Activated CD8-positive, alpha-beta memory T cell treated with anti-CD3 and anti-CD28 coated beads, Interleukin-2, amount 50 U/mL, for 24 hours (primary cell): Measurements from ENCODE around the gene CDK17.
"Not testable (repeated sequence)": the region's sequence is repeated elsewhere in the genome, so short reads cannot be mapped to it uniquely, and the experiment has no call there.

Experiments used
- DNase-seq: peaks from one replicate; pipeline ENCODE4 v3.0.0-alpha.2; 2020; ENCODE audit errors: extremely low read depth

The CDK17 gene

DNA sequence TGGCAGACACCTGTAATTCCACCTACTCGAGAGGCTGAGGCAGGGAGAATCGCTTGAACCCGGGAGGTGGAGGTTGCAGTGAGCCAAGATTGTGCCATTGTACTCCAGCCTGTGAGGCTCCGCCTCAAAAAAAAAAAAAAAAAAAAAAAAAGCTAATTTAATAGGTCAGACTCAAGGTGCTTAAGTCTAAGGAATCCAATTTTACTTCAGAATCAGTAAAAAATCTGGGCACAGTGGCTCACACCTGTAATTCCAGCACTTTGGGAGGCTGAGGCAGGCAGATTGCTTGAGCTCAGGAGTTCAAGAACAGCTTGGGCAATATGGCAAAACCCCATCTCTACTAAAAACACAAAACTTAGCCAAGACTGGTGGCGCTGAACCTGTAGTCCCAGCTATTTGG is 7.0 kb downstream of the CDK17 start:
- DNase-seq: not testable (repeated sequence)

GRCh38 chr12:96392397-96392796 is 7.8 kb downstream of the CDK17 start:
- no peak for DNase-seq

GRCh38 chr12:96387981-96388380 is 12.3 kb downstream of the CDK17 start:
- DNase-seq: no peak

- DNase-seq: no peak
Measured at GRCh38 chr12:96386794-96387193, 13.4 kb downstream of the CDK17 start.

GRCh38 chr12:96383991-96384390 is 16.2 kb downstream of the CDK17 start:
- no peak for DNase-seq

DNA sequence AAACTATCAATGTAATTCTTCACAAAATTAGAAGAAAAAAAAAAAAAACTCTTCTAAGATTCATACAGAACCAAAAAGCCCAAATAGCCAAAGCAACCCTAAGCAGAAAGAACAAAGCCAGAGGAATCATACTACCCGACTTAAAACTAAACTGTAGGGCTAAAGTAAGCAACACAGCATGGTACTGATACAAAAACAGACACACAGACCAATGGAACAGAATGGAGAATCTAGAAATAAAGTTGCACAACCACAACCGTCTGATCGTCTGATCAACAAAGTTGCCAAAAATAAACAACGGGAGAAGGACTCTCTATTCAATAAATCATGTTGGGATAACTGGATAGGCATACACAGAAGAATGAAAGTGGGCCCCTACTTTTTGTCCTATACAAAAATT is 16.9 kb downstream of the CDK17 start:
- no peak for DNase-seq

DNA sequence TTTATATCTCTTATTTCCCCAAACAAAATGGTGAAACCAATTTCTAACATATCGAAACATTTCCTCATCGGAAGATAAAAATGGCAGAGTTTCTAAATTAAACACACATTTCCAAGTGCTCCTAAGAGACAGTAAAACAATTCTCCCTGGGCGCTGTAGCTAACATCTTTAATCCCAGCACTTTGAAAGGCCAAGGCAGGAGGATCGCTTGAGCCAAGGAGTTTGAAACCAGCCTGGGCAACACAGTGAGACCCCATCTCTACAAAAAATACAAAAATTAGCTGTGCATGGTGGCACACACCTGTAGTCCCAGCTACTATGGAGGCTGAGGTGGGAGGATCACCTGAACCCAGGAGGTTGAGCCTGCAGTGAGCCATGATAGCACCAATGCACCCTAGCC is 20.5 kb downstream of the CDK17 start:
- DNase-seq: not testable (repeated sequence)

GRCh38 chr12:96378319-96378718 is 21.9 kb downstream of the CDK17 start:
- DNase-seq: no peak

- no peak for DNase-seq
Measured at GRCh38 chr12:96376865-96377264, 23.4 kb downstream of the CDK17 start.

GRCh38 chr12:96375841-96376604 is 24.2 kb downstream of the CDK17 start:
- no peak for DNase-seq

GRCh38 chr12:96375170-96375569 is 25.1 kb downstream of the CDK17 start:
- DNase-seq: no peak

DNA sequence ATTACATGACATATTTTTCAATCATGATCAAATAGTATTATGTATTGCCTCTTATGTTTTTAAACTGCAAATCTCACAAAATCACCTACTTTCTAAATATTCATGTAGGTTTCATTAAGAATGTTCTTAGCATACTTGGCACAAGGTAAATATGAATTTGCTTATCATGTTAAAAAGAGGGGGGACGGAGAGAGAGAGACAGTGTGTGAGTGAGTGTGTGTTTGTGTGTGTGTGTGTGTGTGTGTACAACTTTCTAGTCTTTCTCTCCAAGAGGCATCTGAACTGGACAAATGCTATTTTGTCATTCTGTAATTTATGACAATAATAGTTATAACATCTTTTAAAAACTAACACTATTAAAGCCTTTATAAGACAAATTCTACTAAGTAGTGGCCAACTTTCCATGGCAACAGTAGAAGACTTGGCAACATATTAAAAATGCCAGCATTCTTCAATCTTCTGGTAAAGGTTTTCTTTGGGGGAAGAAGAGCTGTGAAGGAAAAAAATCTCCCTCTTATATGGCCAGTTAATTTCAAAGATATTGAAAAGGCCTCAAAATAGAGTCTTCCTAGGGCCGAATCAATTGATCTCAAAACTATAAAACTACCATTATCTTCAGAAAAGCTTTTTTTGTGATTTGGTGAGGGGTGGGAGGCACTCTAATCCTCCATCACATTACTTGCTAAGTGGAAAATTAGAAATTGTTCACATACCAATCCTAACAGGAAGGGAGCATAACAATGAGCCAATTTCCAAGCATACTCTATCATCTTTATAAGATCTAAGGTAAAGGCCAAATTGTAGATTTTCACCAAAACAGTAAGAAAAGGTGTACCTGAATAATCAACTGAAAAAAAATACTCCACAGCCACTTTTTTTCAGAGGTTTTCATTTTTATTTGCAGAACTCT is 28.2 kb downstream of the CDK17 start:
- no peak for DNase-seq

- no peak for DNase-seq
Measured at GRCh38 chr12:96371138-96371789, 29.0 kb downstream of the CDK17 start.

DNA sequence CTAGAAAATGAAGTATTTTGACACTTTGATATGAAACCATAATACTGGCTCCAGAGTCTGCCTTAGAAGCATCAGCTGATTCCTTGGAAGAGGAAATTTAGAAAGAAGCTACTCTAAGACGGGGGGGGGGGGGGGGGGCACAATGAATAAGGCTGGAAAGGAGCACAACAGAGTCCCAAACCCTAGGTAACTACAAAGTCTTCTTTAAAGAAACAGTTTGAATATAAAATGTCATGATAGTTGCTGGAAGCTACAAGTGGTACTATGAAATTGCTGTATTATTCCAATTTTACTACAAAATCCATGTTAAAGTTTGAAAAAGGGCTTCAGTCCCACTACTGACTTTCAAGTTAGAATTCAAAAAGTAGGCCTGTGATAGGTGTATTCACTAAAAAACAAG is 31.6 kb downstream of the CDK17 start:
- DNase-seq: no peak

- DNase-seq: no peak
Measured at GRCh38 chr12:96368233-96368632, 32.0 kb downstream of the CDK17 start.

DNA sequence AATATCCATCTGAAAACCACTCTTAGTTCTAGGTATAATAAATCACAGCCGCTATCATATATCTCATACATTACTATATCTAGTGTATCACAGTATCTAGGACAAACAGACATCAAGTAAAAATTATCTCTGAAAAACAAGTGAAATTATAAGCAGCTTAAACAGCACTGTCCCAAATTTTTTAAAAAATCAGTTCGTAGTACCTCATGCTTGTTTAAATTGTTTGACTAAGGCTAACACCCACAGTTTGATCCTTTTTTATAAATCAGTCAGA is 33.9 kb downstream of the CDK17 start:
- DNase-seq: no peak

- no peak for DNase-seq
Measured at GRCh38 chr12:96365604-96366380, 34.4 kb downstream of the CDK17 start.

- DNase-seq: no peak
Measured at GRCh38 chr12:96364092-96364700, 36.0 kb downstream of the CDK17 start.

GRCh38 chr12:96361074-96361473 is 39.2 kb downstream of the CDK17 start:
- no peak for DNase-seq

- DNase-seq: no peak
Measured at GRCh38 chr12:96360550-96360949, 39.7 kb downstream of the CDK17 start.

- no peak for DNase-seq
Measured at GRCh38 chr12:96359328-96359727, 40.9 kb downstream of the CDK17 start.

DNA sequence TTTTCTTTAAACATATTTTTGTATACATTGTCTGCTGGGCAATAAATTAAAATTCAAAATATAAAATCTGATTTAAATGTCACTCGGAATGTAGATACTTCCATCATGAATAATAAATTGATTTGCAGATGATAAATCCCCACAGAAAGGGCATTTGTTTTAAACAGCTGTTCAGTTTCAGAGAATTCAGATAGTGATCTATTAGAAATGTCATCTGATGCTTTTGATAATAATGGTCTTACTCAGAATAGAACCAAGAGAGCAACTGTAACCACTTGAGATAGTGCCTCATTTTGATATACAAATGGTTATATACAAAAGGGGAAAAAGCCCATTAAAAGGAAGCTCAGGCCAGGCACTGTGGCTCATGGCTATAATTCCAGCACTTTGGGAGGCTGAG is 43.4 kb downstream of the CDK17 start:
- no peak for DNase-seq
